ENCODE results near the gene BANP. TPM values are rescaled to one million over a fixed set of nuclear protein-coding genes. Genes with fewer than 3 reads are reported as not detected.

The BANP gene
- total and polyA plus RNA-seq, 3 donors from 2014 or later, result 25.3 to 60.2 (median 55.9) TPM

GRCh38 chr16:87946596-87947347, 4.5 kb upstream of the BANP start:
- Histone ChIP-seq H3K27ac (no peak overlapping the region), H3K4me3 (no peak overlapping the region), H3K36me3 (ENCODE audit: low read depth, missing control alignments) (no peaks in the 10 kb centered on the region), H3K9me3 (no peaks in the 10 kb centered on the region), H3K4me1 (no peaks in the 10 kb centered on the region), H3K27me3 (no peaks in the 10 kb centered on the region)
- 85 to 89% methylated on average over 14 of the region's 14 CpGs for WGBS, 2 donors
- intact Hi-C loops (cut with DNase I; ENCODE audit: low total_unique reads), result no loop called here
- DNase-seq, result no peak
- no peak for TF ChIP-seq POLR2A (IDR thresholded peaks at IDR 0.05)
- no peak for TF ChIP-seq CTCF (IDR thresholded peaks at IDR 0.05)

GRCh38 chr16:87947356-87948118, 3.7 kb upstream of the BANP start:
- Histone ChIP-seq H3K4me1 (peaks cover 6% of the 10 kb centered on the region), H3K4me3 (no peak overlapping the region), H3K9me3 (no peaks in the 10 kb centered on the region), H3K27ac (peak overlapping the region in 1 of 2 donors; percentile 50), H3K27me3 (no peaks in the 10 kb centered on the region), H3K36me3 (ENCODE audit: low read depth, missing control alignments) (no peaks in the 10 kb centered on the region)
- WGBS, 2 donors, result 89 to 90% methylated on average over 22 of the region's 22 CpGs
- intact Hi-C loops (cut with DNase I; ENCODE audit: low total_unique reads), result no loop called here
- no peak for DNase-seq
- TF ChIP-seq POLR2A (IDR thresholded peaks at IDR 0.05) (no peak), CTCF (IDR thresholded peaks at IDR 0.05) (no peak)

- no peak for DNase-seq
- TF ChIP-seq CTCF (IDR thresholded peaks at IDR 0.05) (no peak), POLR2A (IDR thresholded peaks at IDR 0.05) (no peak)
- Histone ChIP-seq H3K36me3 (ENCODE audit: low read depth, missing control alignments) (no peaks in the 10 kb centered on the region), H3K27me3 (no peaks in the 10 kb centered on the region), H3K4me3 (no peak overlapping the region), H3K9me3 (no peaks in the 10 kb centered on the region), H3K27ac (peak overlapping the region in 1 of 2 donors; percentile 50), H3K4me1 (peaks cover 9% of the 10 kb centered on the region)
- intact Hi-C loops (cut with DNase I; ENCODE audit: low total_unique reads), result no loop called here
- 84 to 87% methylated on average over 7 to 12 of the region's 12 CpGs for WGBS, 2 donors
Observed at GRCh38 chr16:87948119-87948545, 3.1 kb upstream of the BANP start.

GRCh38 chr16:87948735-87949070, 2.5 kb upstream of the BANP start:
- Histone ChIP-seq H3K4me1 (peaks cover 9% of the 10 kb centered on the region), H3K9me3 (no peaks in the 10 kb centered on the region), H3K4me3 (no peak overlapping the region), H3K36me3 (ENCODE audit: low read depth, missing control alignments) (no peaks in the 10 kb centered on the region), H3K27me3 (no peaks in the 10 kb centered on the region), H3K27ac (no peak overlapping the region)
- DNase-seq, result no peak
- intact Hi-C loops (cut with DNase I; ENCODE audit: low total_unique reads), result no loop called here
- TF ChIP-seq POLR2A (IDR thresholded peaks at IDR 0.05) (no peak), CTCF (IDR thresholded peaks at IDR 0.05) (no peak)
- 92 to 96% methylated on average over 5 of the region's 5 CpGs for WGBS, 2 donors
